Peyer's patch (tissue), 4 donors: Measurements from ENCODE around the gene WBP11.

Experiments
- CTCF ChIP-seq, 6 experiments: fragments of 450-650 bp in 4 of 6; fragments of 200-600 bp in 2 of 6; sonication (generic) in 1 of 6; IDR thresholded peaks; one replicate each; pipeline ENCODE4 v1.5.1; 2017 to 2019; ENCODE audit warnings: antibody characterized with exemption in 6 of 6, mild to moderate bottlenecking in 3 of 6, moderate library complexity in 1 of 6
- POLR2A ChIP-seq, 2 donors: fragments of 450-650 bp; IDR thresholded peaks; one replicate each; pipeline ENCODE4 v1.5.1; 2017; ENCODE audit warnings: antibody characterized with exemption in 2 of 2, mild to moderate bottlenecking in 2 of 2, moderate library complexity in 2 of 2

DNA sequence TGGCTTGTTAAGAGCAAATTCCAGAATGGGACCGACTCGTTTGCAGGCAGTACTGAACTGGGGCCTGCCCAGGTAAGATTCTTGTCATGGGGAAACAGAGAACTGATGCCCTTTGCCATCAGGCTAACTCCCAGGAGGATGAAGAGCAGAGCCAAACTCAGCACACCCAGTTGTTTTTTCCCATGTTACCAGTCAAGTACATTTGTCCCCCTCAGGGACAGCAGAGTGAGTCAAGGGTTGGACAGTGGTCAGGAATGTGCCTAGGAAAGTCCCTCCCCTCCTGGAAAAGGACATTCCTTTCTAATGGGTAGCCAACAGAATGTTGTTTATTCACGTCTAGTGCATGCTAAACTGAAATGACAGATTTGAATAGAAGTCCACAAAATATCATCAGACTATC is 38.5 kb upstream of the WBP11 start:
- no peak for TF ChIP-seq CTCF (IDR thresholded peaks at IDR 0.05)
- TF ChIP-seq POLR2A (IDR thresholded peaks at IDR 0.05): no peak
